Hematopoietic multipotent progenitor cell (in vitro differentiated cells): ENCODE results near the gene CTNNA3. TPM values are rescaled to one million over a fixed set of nuclear protein-coding genes. Genes with fewer than 3 reads are reported as not detected.

ENCODE experiments used
- DNase-seq, 3 donors: peaks; one replicate each; pipeline ENCODE4 v3.0.0-alpha.2; 2011 to 2015; ENCODE audit warnings: low read depth in 2 of 3, low spot score in 2 of 3
- total RNA-seq: library from RNA; depleted of rRNA; stranded (reverse); fragments of >200 nt; gene quantifications from one replicate; pipeline ENCODE4 v1.2.3, GENCODE V29; 2012

Gene CTNNA3
- total RNA-seq, 1 donor, result under 0.01 TPM

- no peak for DNase-seq
Observed at GRCh38 chr10:67050415-67050814, 645.6 kb downstream of the CTNNA3 start.

- no peak for DNase-seq
Observed at GRCh38 chr10:67049988-67050387, 646.0 kb downstream of the CTNNA3 start.

- no peak for DNase-seq
Observed at GRCh38 chr10:67046507-67046906, 649.5 kb downstream of the CTNNA3 start.

- no peak for DNase-seq
Observed at GRCh38 chr10:67045404-67045803, 650.6 kb downstream of the CTNNA3 start.

- DNase-seq, result no peak
Observed at GRCh38 chr10:67043041-67043440, 653.0 kb downstream of the CTNNA3 start.

- no peak for DNase-seq
Observed at GRCh38 chr10:67036808-67037207, 659.2 kb downstream of the CTNNA3 start.

GRCh38 chr10:67033878-67034277 is 662.1 kb downstream of the CTNNA3 start:
- DNase-seq, result no peak

- no peak for DNase-seq
Observed at GRCh38 chr10:67022099-67022498, 673.9 kb downstream of the CTNNA3 start.

GRCh38 chr10:67017218-67017617 is 678.8 kb downstream of the CTNNA3 start:
- no peak for DNase-seq

GRCh38 chr10:67015225-67015624 is 680.8 kb downstream of the CTNNA3 start:
- DNase-seq, result no peak

- DNase-seq, result no peak
Observed at GRCh38 chr10:67011981-67012380, 684.0 kb downstream of the CTNNA3 start.

- DNase-seq, result no peak
Observed at GRCh38 chr10:67011480-67011879, 684.5 kb downstream of the CTNNA3 start.

GRCh38 chr10:67005981-67006380 is 690.0 kb downstream of the CTNNA3 start:
- no peak for DNase-seq

- no peak for DNase-seq
Observed at GRCh38 chr10:67004690-67005089, 691.3 kb downstream of the CTNNA3 start.

- DNase-seq, result no peak
Observed at GRCh38 chr10:66999762-67000545, 696.0 kb downstream of the CTNNA3 start.

- DNase-seq, result no peak
Observed at GRCh38 chr10:66996996-66997395, 699.0 kb downstream of the CTNNA3 start.

GRCh38 chr10:66990143-66990830 is 705.7 kb downstream of the CTNNA3 start:
- DNase-seq, result no peak

- DNase-seq, result no peak
Observed at GRCh38 chr10:66983475-66983818, 712.5 kb downstream of the CTNNA3 start.

GRCh38 chr10:66982792-66983474 is 713.1 kb downstream of the CTNNA3 start:
- no peak for DNase-seq

GRCh38 chr10:66982053-66982420 is 714.0 kb downstream of the CTNNA3 start:
- no peak for DNase-seq

- no peak for DNase-seq
Observed at GRCh38 chr10:66981361-66982052, 714.5 kb downstream of the CTNNA3 start.
